HG03025 (cell line): Measurements from ENCODE around the gene TBC1D2B.

ENCODE experiments used
- ATAC-seq: cut with Tn5 transposase; IDR thresholded peaks from one replicate; pipeline ENCODE4 v1.9.1; 2021; ENCODE audit warnings: mild to moderate bottlenecking, moderate library complexity; ENCODE audit not compliant: unreplicated experiment, low FRiP score

The TBC1D2B gene

DNA sequence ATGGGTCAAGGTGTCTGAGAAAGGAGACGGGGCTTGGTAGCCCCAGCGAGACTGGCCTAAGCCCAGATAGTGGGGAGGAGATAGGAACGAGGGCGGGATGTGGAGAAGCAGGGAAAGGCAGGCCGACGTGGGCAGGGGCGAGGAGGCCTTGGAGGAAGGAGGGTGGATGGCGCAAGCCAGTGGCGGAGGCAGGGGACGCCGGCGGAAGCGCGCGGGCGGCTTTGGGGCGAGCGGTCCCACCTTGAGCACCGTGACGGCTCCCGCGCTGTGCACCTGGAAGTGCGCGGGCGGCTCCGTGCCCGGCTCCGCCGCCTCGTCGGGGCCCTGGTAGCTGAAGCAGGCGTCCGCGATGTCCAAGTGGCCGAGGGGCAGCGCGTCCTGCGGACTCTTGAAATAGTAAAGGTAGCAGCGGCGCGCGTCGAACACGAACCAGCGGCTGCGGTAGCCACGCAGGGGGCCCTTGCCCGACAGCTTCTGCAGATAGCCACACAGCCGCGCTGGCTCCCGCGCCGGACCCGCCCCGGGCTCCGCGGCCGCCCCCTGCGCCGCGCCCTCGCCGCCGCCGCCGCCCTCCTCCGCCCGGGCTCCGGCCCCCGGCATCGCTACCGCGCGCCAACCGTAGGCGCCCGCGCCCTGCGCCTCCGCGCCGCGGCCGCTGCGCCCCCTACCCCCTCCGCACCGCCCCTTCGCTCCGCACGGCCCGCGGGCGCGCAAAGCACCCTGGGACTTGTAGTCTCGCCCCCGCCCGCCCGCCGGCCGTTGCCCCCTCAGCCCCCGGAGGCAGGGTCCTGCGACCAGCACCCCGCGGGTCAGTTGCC, at the start of gene TBC1D2B:
Gene TBC1D2B (minus strand): TSS at position 659 of the 818 bp plus-strand sequence. CDS start 59 bp downstream, at position 600.
- ATAC-seq, result peak; percentile 63

- no peak for ATAC-seq
These were observed 47.8 kb upstream of the TBC1D2B start for GRCh38 chr15:78125267-78125666.

DNA sequence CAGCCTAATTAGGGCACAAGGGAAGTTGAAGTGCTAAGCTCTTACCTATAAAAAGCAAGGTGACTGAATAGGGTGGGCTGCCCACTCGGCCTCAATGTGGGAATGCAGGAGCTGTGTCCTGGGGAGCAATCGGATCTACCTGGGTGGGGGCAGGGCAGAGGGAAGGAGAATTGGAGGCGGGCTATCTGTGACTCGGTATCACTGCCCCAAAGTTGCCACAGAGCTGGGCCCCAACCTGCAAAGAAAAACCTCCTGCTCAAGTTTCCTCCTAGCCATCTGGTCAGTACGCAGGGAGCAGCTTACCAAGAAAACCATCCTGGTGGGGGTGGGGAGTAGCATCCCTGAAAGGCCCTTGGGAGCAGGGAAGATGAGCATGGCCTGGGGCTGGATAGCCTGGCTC, 43.0 kb upstream of the TBC1D2B start:
- ATAC-seq, result no peak

GRCh38 chr15:78112551-78112950, 35.0 kb upstream of the TBC1D2B start:
- no peak for ATAC-seq

GRCh38 chr15:78111788-78112187, 34.3 kb upstream of the TBC1D2B start:
- ATAC-seq, result no peak

- ATAC-seq, result no peak
These were observed 33.5 kb upstream of the TBC1D2B start for GRCh38 chr15:78110916-78111475.

DNA sequence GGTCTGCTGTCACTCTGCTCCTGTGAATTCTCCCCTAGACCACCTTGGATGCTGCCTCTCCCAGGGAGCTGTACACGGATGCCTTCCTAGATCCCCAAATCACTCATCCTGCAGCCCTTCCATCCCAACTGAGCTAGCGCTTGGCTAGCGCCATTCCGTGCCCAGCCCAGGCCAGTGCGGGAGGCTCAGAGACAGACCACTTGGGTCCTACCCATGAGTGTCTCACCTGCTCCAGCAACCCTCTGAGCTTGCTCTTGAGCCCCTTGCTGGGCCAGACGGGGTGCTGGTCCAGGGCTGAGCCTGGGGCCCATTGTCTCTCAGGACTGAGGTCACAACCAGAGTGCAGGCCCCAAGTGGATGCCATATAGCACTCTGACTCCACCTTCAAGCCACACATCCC, 32.6 kb upstream of the TBC1D2B start:
- no peak for ATAC-seq

DNA sequence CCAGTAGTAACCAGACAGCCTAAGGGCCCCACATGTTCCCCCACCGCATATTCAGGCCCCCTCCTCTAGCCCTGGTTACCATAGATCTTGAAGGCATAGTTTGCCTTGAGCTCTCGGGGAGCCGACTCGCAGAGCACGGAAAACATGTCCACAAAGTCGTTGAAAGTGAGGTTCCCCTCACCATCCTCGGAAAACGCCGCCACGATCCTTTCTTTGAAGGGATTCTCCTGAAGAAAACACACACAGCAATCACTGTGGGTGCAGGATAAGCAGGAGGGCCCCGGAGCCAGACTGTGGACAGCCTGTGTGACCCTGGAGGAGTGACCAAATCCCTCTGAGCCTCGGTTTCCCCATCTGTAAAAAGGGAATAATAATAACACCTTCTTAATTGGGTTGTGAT, 31.6 kb upstream of the TBC1D2B start:
- ATAC-seq, result no peak

DNA sequence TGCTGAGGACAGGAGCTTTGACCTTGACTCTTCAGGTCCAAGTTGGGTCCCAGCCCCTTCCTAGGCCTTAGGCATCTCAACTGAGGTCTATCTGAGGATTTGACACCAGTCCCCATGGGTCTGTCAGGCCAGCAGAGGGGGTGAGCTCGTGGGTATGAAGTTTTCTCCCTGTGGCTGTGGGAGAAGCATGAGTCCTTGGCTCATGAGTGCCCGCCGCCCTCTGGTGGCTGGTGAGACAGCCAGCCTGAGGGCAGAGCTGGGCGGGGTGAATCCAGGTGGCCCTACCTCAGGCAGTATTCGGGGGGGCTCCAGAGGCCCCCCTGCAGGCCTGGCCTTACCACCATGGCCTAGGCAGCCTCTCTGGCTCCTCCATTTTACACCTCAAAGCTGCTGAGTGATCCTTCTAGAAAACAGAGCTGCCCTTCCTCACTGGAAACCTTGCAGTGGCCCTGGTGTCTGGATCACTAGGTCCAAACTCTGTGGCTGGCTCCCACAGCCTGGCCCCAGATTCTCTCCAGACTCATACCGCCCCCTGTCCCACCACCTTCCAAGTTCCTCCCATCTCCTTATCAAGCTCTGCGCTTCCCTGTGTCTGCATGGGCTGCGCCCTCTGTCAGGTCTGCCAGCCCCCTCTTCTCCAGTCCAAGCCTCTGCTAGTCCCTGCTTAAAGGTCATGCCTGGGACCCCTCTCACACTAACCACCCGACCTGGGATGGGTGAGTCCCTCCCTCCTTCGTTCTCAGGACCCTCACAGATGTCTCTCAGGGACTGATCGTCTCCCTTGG, 31.0 kb upstream of the TBC1D2B start:
- no peak for ATAC-seq

DNA sequence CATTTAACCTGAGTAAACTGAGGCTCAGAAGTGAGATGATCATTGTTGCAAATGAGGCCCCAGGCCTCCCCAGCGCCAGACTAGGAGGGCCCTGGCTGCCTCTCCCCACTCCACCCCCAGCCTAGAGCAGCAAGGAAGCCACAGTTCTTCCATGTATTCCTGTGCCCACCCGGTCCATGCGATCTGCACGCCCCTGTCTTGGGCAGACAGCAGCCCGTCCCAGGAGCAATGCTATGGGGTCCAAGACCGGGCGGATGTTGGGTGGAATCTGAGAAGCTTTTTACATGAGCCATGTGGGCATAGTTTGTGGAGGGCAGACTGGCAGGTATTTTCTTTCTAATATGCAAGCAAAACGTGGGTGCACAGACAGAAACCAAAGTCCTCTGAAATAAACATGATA, 30.0 kb upstream of the TBC1D2B start:
- ATAC-seq, result no peak

DNA sequence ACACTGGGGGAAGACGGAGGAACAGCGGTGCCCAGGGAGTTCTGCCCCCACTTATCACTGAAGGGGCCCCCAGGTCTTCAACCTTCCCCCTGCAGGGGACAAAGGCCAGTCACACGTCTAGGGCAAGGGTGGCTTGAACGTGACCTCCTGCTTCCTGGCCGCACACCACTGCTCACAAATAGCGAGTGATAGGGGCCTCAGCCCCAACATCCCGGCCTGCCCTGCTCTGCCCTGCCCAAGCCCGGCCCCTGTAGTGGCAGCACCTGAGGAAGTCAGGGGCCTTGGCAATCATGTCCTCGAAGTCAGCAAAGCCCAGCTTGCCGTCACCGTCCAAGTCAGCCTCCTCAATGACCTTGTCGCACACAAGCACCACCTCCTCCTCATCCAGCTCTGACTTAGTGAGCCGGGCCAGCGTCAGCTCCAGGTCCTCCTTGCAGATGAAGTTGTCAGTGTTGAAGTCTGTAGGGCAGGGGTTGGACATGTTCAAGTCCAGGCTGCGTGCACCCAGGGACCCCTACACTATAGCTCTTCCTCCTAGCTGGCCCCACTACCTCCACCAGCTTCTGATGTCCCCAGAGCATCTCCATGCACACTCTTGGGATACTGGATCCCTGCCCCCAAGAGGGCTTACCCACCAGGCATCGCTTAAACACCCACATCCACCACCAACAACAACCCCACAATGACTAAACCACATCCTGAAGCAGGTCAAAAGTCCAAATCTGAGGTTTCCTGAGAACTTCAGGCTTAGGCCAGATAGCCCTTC, 28.1 kb upstream of the TBC1D2B start:
- ATAC-seq, result no peak

DNA sequence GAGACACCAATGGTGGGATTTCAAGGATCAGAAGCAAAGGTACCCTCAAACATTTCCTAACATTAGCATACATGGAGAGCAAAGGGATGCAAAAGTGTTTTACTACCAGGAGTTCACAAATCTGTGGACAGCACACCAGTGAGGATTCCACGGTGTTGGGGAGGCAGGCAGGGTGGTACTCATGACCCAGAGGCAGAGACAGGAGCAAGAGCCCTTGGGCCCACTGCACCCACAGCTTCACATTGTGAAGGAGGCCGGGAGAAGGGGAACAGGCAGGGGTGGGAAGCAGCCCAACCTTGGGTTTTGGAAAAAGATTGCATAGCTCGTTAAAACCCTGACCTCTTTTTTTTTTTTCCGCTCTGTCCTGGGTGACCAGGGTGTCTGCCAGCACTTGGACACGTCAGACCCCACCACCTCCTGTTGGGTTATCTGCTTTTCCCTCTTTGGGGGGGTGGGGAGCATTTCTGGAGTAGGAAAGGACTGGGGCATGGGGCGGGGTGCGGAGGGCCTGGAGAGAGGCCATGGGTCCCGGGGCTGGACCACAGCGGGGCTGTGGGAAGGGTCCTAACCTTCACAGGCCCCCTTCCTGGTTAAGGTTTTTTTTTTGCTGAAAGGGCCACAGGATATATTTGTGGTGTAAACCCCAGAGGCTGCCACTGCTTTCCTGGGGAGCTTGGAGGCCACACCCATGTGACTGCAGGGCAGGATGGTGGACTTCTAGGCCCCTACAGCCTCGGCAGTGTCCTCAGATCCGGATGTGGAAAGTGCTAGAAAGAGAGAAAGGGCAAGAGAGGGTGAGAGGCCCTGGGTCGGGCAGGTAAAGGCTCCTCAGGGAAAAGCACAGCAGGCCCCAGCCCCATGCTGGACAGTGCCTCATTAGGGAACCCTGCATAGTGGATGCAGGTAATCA, 27.3 kb upstream of the TBC1D2B start:
- ATAC-seq, result no peak

- ATAC-seq, result no peak
These were observed 26.6 kb upstream of the TBC1D2B start for GRCh38 chr15:78104119-78104479.

- peak; percentile 56 for ATAC-seq
These were observed 26.1 kb upstream of the TBC1D2B start for GRCh38 chr15:78103406-78104118.

DNA sequence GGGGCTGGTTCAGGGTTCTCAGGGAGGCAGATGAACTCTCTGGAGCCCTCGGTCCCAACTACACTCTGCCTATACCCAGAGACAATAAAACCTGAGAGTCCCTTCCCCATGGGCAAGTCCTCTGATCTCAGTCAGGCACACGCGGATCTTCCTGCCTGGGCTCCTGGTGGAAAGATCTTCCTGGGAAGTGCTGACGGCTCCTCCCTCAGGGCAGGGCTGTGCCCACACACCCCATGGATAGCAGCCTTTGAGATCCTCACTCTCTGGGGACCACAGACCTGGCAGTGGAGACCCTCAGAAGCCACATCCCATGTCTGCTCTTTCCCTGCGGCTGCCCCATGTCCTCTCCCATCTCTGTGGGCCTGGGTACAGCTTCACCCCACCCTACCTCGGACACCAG, 25.2 kb upstream of the TBC1D2B start:
- no peak for ATAC-seq

GRCh38 chr15:78102211-78102610, 24.7 kb upstream of the TBC1D2B start:
- no peak for ATAC-seq

DNA sequence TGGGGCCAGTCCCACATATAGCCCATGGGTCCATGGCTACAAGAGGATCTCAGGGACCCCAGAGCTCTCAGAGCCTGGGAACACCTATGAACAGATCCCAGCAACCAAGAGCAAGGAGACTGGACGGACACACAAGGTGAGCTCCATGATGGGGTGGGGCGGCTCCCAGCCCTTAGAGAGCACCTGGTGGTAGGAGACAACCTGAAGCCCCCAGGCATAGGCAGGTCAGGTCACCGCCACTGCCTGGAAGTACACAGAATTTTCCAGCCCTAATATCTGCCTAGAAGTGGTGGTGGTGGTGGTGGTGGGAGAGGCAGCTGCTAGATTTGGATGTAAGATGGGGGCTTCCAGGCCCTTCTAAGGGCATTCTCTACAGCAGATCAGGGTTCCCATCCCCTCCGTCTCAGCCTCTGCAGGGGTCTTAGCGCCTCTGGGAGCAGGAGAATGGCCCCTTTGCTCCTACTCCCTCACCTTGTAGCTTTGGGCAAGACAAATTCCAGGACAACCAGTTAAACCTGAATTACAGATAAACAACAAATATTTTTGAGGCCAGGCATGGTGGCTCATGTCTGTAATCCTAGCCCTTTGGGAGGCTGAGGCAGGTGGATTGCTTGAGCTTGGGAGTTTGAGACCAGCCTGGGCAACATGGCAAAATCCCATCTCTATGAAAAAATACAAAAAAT, 24.1 kb upstream of the TBC1D2B start:
- ATAC-seq, result no peak

DNA sequence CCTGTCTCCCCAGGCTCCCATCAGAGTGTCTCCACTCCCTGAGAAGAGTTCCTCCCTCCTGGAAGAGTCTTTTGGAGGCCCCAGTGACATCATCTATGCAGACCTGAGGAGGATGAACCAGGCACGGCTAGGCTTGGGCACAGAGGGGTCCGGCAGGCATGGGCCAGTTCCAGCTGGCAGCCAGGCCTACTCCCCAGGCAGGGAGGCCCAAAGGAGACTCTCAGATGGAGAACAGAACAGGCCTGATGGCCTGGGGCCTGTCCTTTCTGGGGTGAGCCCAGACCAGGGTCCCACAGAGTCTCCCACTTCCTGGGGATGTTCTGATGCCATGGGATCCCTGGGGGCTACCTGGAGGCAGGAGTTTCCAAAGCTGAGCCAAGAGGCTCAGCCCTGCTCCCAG, 23.4 kb upstream of the TBC1D2B start:
- no peak for ATAC-seq
